HG02571 (cell line): ENCODE results near the gene FOXD4L3.
A peak's percentile ranks its signal among the peaks of the same experiment; 100 is the strongest.
"Not testable (repeated sequence)": the region's sequence is repeated elsewhere in the genome, so short reads cannot be mapped to it uniquely, and the experiment has no call there.

ENCODE experiments used
- ATAC-seq: cut with Tn5 transposase; IDR thresholded peaks from one replicate; pipeline ENCODE4 v1.9.1; 2021; ENCODE audit warnings: mild to moderate bottlenecking, moderate library complexity; ENCODE audit not compliant: unreplicated experiment

FOXD4L3 gene

DNA sequence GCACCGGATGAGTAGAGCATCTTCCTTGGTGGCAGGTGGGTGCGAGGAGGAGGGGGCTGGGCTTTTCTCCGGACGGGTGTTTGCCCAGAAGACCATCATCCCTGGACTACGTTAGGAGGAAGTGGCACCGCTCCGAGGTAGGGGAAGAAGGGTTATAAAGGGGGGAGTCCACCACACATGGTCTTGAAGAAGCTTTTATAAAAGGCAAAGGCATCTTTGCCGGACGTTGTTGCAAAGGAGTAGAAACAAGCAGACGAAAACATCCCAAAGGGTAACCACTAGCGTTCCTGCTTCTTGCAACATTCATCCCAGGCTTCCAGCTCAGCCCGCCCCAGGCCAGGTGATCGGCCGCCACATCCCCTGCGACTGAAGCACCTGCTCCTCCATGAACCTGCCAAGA, at the start of gene FOXD4L3:
FOXD4L3 (plus strand) TSS at position 301 of the 400 bp plus-strand sequence; CDS start at position 386, 85 bp downstream.
- ATAC-seq: not testable (repeated sequence)

DNA sequence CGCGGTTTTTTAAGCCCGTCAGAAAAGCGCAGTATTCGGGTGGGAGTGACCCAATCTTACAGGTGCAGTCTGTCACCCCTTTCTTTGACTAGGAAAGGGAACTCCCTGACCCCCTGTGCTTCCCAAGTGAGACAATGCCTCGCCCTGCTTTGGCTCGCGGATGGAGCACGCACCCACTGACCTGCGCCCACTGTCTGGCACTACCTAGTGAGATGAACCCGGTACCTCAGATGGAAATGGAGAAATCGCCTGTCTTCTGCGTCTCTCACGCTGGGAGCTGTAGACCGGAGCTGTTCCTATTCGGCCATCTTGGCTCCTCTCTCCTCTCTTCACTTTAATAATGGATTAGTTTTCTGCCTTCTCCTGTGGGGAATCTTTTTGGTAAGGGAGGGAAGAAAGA, 21.6 kb upstream of the FOXD4L3 start:
- ATAC-seq: not testable (repeated sequence)

DNA sequence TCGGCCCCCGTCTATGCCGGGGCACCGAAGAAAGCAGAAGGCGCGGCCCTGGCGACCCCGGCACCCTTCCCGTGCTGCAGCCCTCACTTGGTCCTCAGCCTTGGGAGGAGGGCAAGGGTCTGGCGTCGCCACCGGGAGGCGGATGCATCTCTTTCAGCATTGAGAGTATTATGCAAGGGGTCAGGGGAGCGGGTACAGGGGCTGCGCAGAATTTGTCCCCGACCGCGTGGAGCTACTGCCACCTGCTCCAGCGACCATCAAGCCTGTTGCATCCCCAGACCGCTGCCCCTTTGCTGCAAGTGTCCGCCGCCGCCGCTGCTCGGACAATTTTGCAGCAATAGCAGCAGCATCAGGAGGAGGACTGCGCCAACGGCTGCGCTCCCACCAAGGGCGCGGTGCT, 1.1 kb downstream of the FOXD4L3 start:
- ATAC-seq: not testable (repeated sequence)

DNA sequence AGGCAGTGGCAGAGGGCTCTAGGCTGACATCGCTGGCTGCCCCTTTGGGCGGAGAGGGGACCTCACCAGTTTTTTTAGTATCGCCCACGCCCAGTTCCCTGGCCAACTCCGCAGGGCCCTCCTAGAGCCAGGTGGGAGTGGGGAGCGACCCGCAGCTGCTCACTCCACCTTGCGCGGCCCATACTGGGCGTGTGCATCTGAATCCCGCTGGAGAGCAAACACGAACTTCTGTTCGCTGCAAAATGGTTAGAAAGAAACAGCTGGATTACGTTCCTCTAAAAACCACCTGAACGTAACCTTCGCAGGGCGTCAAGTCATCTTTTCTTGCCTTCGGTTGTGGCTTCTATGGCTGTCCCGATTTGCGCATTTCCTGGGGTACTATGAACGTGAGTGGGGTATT, 1.5 kb downstream of the FOXD4L3 start:
- not testable (repeated sequence) for ATAC-seq

DNA sequence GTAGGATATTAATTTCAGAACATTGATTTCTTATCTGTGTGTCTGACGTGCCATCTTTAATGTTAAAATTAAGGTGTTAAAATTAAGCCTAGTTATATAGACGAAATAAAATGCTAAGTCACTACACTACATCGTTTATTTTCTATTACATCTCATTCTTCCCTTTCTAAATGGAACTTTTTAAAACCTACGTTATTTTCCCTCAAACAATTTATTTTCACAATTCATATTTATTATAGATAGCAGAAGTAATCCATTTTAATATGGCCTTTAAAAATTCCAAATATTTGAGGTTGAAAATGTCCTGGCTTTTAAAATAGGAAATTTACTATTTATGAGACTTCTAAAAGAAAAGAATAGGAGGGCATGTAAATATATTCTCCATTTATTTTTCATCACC, 2.1 kb downstream of the FOXD4L3 start:
- ATAC-seq: not testable (repeated sequence)

DNA sequence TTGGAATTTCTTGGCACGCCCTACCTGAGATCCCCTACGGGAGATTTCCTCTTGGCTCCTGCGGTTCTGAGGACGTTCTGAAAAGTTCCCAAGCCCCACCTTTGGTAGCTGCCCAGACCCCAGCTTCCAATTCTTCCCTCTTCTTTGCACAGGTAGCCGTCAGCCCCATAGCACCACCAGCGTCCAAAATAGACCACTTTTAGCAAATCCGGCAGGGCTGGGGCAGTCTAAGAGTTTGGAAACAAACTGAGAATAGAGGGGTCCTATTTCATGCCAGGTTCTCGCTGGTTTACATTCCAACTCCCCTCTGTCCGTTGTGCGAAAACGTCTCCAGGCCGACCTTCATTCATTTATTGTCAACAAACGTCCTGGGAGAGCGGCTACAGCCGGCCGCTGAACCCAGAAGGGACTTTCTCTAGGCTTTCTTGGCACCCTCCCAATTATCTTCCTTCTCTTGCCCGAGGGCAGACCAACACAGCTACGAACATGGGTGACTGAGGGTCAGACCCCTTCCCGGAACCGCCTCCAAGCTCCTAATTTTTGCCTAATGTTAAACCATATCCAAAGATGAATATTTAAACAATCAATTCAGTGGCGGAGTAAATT, 3.1 kb downstream of the FOXD4L3 start:
- ATAC-seq: not testable (repeated sequence)

DNA sequence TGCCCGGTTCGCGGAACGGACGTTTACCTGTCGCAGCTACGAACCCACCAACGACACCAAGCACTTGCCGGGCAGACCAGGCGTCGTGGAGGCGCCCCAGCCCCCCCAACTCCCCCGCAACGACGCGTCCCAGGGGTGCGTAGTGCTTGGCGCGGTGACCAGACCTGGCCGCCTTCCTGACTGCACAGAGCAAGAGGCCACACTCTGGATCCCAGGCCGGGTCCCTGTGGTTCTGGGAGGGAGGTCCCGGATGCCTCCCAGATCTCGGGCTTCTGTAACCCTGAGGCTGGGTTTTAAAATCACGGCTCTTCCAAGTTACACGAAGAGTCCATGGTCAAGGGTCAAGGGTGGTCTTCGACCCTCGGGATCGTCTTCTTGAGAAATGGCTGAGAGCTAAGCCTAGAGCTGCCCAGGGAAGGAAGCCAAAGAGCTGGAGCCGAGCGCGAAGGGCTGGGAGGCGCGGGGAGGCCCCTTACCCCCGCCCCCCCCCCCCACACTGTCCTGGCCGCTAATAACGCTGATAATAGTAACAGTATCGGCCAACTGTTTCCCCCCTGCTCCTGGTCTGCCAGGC, 3.8 kb downstream of the FOXD4L3 start:
- ATAC-seq: not testable (repeated sequence)

DNA sequence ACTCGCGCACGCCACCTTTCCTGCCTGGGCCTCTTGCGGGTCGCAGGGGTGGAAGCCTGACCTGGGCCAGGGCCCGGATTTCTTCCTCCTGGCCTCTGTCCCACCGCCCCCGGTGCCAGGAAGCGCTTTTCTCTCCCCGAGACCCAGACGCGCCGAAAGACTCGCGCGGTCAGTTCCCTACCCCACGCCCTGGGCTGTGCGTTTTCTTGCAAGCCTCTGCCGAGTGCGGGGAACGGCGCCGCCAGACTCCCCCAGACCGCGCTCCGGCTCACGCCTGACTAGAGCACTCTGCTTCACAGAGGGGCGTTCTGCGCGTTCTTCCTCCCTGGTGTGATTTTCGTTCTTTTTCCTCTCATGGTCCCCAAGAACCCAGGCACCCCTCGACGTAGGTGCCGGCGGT, 4.5 kb downstream of the FOXD4L3 start:
- ATAC-seq: not testable (repeated sequence)

DNA sequence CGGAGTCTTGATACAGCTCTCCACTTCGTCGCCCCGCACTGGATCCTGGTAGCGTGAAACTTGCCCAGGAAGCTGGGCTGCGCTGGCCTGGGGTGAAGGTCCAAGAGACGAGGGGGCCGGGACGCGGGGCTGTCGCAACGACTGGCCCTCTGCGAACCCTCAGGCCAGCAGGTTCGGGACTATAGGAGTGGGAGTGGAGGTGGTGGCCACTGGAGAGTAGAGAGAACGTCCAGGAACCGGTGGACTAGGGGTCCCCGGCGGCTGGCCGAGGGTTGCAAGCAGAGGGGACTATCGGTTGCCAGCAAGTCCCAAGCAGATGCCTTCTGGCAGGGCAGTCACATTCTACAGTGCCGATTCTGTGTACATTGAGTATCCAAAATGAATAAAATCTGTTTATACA, 5.0 kb downstream of the FOXD4L3 start:
- ATAC-seq: not testable (repeated sequence)

DNA sequence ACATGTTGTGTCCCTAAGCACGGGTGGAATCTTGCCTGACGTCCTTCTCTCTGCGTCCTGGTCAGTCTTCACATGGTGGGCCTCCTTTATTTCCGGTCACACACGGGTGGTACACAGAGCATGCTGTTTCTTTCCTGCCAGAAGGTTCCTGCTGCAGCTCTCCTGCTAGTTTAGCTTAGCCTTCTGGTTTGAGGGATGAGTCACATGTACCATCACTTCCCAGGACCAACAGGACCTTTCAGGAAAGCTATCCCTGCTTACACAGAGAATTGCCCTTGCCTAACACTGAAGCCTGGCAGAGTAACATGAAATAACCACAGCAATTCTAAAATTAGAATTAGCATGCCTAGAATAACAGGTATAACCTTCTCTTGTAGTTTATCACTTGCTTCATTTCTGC, 8.5 kb downstream of the FOXD4L3 start:
- ATAC-seq: not testable (repeated sequence)

DNA sequence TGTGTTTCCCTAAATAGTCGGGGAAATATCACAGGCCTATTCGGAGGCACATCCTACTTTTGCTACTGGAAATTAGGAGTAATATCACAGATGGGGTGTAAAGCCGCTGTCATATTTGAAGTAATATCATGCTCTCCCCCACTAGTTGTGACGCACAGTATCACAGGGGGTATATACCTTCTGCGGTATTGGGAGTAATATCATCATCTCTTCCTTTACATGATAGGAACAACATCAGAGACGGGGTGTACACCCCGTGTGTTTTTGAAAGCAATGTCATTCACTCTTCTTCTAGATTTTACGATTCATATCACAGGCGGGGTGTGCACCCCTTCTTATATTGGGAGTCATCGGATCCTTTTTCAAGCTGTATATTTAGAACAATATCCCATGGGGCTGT, 15.5 kb downstream of the FOXD4L3 start:
- not testable (repeated sequence) for ATAC-seq

DNA sequence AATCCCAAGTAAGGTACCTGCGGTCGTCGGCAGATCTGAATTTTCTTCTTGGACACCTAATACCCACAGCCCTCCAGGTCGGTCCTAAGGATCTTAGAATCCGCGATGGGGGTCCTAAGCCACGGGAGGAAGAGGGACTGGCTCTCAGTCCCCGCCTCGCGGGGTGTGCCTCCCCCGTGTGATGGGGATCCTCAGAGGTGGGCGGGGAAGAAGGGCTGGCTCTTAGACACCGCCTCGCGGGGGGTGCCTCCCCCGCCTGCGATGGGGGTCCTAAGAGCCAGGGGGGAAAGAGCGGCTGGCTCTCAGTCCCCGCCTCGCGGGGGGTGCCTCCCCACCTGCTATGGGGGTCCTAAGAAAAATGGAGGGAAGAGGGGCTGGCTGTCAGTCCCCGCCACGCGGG, 21.1 kb downstream of the FOXD4L3 start:
- not testable (repeated sequence) for ATAC-seq

DNA sequence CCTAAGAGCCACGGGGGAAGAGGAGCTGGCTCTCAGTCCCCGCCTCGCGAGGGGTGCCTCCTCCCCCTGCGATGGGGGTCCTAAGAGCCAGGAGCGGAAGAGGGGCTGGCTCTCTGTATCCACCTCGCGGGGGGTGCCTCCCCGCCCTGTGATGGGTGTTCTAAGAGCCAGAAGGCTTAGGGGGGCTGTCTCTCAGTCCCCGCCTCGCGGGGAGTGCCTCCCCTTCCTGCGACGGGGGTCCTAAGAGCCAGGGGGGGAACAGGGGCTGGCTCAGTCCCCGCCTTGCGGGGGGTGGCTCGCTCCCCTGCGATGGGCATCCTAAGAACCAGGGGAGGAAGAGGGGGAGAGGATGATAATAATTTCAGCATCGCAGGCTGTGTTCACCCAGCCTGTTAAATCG, 21.9 kb downstream of the FOXD4L3 start:
- ATAC-seq: not testable (repeated sequence)

DNA sequence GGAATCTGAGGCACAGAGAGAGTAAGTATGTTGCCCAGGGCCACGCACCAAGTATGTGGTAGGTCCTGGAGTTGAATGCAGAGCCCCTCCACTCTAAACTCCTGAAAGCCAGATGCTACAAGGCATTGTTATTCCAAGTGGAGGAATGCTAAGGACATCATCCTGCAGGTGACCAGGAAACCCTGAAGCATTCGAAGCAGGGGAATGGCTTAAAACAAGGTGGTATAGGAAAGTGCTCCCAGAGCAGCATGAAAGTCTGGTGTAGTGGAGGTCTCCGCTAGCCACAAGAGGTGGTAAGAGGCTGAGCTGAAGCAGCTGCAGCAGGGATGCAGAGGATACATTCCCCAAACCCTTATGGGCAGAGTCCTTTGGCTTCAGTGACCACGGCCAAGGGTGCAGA, 26.4 kb downstream of the FOXD4L3 start:
- ATAC-seq: not testable (repeated sequence)

DNA sequence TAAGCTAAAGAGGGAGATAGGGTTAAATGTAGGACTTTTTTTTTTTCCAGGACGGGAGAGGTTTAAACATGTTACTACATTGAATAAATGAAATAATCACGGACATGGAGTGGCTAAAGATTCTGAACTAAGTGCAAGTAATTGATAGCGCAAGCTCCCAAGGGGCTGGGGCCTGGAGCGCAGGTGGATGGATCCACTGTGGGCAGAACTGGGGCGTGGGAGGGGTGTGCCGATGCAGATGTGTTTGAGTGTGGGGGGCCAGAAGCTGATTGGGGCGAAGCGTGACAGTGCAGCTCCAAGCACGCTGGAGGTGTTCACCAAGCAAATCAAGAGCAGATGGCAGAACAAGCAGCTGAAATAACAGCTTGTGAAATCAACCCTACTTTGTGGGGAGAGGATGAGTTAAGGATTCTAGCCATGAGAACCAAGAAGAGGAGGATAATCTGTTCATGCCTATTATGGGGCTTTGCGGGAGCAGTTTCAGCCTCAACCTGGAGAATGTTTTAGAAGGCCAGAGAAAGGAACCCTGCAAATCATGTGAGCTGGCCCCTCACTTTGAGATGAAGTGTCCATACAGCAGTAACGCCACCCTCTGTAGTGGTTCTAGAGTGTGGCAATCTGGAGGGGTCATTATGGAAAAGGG, 28.0 kb downstream of the FOXD4L3 start:
- not testable (repeated sequence) for ATAC-seq

DNA sequence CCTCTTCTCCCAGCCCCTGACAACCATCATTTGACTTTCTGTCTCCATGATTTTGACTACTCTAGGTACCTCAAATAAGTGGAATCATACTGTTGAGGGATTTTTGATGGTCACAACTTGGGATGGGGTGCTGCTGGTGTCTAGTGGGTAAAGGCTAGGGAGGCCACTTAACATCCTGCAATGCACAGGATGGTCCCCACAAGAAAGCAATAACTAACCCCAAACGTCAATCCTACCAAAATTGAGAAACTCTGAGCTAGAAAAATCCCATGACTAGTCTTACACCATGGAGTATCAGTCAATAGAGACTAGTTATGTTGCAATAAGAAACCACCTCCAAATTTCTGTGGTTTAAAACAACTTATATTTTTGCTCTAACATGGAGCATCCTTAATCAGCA, 29.5 kb downstream of the FOXD4L3 start:
- ATAC-seq: not testable (repeated sequence)

DNA sequence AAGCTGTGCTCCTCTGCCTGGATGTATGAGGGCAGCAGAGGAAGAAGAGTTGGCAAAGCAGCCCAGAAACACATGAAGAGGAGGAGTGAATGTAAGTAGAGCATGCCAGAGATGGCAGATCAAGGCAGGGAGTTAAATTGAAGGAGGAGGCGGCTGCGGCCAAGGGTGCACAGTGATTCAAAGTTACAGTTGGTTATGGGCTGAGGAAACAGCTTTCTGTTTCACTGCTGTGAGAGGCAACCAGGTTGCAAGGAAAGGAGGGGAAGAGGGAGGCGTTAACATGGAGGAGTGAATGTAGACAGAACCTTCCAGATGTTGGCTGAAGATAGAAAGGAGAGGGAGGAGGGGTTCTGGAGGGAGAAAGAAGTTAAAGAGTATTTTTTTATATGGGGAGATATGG, 33.3 kb downstream of the FOXD4L3 start:
- ATAC-seq: not testable (repeated sequence)

DNA sequence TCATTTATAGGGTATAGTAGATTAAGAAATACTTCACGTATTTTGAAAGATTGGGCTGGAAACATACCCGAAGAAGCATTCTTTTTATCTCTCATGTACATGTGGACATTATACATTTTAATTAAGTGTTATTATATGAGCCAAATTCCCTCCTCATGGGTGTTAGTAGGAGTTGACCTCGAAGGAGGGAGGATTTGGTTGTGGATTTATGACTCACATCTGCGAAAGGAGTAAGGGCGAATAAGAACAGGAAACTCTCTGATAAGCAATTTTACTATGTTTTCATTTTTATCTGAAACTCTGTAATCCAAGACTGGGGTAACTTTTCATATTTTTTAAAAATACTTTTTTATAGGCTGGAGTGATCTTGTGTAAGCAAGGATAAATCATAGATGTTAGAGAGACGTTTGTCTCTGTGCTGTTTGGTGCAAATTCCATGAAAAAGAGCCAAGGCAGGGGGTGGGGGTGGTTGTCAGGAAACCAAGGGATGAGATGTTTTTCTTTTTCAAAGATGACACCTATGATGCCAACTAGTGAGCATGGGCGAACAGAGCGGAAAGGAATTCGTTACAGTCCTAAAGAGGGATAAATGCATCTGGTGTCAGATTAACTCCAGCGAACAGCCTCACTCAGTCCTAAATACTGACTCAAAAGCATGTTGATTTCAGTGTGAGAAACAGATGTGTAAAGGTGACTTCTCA, 34.1 kb downstream of the FOXD4L3 start:
- not testable (repeated sequence) for ATAC-seq

DNA sequence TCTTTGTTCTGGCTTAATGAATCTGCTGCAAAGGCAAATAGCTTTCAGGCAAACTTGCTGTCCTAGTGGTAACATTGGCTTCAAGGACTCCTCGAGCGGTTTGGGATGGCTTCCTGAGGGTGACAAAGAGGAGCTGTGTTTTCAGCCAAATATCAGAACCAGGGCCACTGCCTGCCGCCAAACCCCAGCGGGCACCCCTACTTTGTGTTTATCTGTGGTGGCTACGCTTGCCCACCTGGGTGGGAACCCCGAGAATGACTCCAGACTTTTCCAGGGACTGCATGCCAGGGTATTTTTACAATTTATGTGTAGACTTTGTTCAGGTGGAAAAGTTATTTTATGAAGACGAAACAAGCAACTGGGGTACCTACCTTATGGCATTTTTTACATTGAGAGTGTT, 35.3 kb downstream of the FOXD4L3 start:
- not testable (repeated sequence) for ATAC-seq

DNA sequence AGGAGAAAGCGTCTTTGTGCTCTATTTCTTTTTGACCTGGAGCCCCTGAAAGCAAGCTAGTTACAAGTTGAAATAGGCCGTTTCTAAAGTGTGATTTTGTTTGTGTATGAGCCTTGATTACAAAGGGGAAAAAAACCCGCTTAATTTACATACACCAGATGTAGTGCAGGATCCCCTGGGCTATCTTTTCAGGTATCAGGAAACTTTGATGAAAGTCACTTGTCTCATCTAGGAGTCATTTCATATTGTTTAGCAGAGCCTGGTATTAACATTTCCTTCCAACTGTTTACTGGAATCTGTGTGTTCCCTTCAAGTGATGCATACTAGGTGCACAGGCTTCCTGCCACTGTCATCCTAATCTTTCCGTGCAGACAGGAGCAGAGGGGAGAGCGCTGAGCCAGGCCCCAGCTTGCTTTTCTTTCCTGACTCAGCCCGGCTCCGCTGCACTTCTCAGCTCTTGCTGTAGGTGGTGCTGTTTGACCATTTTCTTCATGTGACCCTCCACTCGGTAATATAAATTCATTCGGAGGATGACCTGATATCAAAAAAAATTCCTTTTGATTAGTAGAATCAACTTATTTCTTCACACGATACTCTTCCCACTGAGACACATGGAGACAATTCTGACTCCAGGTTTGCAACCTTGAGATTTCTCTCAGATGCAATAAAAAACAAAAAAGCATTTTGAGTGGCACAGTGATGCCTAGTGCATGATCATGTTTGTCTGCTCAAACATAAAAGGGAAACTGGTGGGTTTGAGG, 39.8 kb downstream of the FOXD4L3 start:
- ATAC-seq: peak; percentile 83

DNA sequence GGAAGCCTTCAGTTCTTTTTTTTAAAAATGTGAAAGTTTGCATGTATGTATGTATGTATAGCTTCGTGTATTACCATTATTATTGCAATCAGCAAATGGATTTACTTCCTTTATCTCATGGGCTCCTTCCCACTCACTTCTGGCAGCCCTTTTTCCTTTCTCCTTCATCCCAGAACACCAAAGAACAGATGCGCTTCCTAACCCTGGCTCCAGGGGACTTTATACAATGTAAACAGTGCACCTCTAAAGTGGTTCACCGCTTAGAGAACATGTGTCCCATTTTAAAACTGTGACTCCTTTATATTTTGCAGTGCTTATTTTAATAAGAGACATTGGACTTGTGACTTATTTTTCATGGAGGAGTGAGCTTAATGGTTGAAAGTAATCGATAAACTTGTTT, 40.6 kb downstream of the FOXD4L3 start:
- not testable (repeated sequence) for ATAC-seq
